HG03432 (cell line): ENCODE data around the gene MICU1.
"Not testable (repeated sequence)": the region's sequence is repeated elsewhere in the genome, so short reads cannot be mapped to it uniquely, and the experiment has no call there.

Source experiments
- ATAC-seq: cut with Tn5 transposase; IDR thresholded peaks from one replicate; pipeline ENCODE4 v1.9.1; 2021; ENCODE audit warnings: mild to moderate bottlenecking, moderate library complexity; ENCODE audit not compliant: unreplicated experiment

The MICU1 gene

DNA sequence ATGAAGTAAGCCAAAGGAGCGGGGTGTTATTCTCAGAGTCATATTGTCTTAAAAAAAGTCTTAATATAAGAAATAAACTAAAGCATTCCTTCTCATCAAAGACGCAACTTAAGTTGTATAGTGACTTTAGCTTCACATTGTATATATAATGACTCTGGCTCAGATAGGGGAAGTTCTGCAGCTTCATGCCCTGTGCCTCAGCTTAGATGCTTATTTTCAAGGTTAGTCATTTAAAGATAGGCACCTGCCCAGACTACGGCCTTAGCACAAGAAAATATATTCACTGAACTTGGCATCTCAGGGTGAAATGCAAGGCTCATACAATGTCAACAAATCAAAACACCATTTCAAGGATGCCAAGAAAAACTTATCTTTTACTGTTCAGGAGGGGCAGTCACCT, 218.4 kb downstream of the MICU1 start:
- no peak for ATAC-seq

DNA sequence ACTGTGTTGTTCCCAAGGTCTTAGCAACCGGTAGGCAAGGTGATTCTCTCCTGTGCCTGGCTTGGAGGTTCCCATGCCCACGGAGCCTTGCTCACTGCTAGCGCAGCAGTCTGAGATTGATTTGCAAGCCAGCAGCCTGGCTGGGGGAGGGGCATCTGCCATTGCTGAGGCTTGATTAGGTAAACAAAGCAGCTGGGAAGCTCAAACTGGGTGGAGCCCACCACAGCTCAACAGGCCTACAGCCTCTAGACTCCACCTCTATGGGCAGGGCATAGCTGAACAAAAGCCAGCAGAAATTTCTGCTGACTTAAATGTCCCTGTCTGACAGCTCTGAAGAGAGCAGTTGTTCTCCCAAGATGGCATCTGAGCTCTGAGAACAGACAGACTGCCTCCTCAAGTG, 230.3 kb downstream of the MICU1 start:
- ATAC-seq: not testable (repeated sequence)

DNA sequence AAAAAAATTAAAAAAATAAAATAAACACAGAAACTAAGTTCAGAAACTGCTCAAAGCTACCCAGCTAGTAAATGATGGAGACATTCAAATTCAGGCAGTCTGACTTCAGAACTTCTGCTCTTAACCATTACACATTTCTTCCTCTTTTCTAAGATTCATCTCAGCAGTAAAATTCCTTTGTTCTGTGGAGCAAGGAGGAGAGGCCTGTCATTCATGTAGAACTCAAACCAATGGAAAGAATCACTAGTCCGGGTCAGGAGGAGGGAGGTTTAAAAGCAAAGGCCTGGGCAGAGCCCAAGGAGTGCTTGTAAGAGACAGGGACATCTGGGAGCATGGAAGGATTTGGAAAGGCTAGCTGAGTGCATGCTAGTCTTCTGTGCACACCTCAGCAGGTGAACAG, 233.3 kb downstream of the MICU1 start:
- ATAC-seq: no peak

DNA sequence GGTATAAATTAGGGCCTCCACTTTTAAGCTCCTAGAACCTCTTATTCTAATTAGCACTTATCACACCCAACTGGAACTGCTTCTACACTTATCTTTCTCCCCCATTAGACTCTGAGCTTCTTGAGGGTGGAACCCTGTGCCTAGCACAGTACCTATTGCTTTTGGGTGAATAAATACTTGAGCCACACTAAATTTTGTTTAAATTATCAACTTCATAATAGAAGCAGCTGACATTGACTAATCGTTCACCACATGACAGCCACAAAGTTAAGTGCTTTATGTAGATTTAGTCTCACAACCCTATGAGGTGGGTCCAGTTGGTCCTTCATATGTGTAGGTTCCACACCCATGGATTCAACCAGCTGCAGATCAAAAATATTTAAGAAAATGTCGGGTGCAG, 235.1 kb downstream of the MICU1 start:
- no peak for ATAC-seq

DNA sequence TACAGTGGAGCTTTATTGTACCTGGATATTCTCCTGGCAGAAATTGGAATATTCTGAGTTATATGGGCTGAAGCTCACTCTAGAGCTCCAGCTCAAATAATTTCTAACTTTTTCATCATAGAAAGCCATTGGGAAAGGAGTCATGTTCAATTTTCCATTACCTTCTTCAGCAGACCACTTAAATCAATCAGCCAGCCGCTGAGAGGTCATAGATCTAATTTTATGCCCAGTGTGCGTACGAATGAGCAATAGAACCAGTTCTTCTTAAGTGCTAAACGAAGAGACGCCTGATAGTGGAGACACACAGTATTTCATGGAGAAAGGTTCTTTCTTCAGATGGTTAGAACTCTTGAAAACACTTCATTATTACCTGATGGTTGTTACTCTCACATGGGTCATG, 236.2 kb downstream of the MICU1 start:
- ATAC-seq: no peak

DNA sequence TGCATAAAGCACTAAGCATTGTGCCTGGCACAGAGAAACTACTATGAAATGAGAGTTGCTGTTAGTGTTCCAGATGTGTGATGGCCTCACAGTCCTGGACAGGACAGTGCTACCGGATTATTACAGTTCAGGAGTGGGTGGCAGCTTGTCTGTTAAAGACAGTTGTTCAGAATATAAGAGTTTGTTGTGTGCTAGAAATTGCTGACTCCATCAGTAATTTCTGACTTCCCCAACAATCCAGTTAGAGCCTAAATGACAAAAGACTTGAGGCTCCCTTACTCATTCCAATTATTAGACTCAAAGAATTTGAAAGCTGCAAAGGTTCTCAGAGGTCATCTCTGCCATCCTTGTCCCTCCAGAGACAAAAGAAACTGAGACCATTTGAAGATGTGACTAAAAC, 236.9 kb downstream of the MICU1 start:
- ATAC-seq: no peak

DNA sequence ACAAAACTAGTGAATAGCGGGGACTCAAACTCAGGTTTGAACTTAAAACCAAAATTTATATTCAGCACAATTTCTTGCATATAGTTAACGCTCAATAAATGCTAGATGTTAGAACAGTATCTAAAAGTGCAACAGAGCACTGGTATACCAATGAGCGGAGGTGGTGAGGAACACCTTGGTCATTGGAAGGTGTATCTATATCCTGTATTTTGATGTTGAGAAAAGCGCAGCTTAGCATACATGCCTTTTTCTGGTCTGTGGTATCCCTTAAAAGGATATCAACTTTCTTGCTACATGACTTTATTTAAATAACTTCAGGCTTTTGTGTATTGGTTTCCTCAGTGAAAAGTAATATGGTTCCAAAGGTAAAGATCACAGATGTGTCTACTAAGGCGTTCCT, 237.8 kb downstream of the MICU1 start:
- ATAC-seq: no peak

DNA sequence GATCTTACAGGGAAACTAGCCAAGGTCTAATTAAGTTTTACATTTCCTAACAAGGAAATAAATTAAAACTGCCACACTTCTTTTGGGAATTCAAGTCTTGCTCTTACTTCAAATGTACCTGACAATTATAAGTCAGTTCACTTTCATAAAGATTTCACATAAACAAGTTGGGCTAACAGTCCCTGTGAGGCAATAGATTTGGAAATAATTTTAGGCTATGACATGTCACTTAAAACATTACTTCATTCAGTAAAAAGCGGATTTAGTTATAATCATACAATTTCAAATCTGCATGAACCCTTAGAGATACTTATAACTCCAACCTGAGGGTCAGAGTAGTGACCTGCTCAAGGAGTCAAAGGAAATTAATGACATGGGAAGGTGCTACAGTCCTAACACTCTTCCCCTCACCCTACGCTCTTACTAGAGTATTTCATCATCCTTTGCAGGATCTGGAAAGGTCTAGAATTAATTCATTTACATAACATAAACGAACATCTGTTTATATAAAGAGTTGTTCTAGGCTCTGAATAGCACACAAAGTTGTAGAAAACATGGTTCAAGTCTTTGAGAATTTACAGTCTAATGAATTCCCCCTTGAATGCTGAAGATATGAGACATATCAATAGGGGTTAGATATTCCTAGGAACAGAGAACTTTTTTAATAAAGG, 238.8 kb downstream of the MICU1 start:
- no peak for ATAC-seq

DNA sequence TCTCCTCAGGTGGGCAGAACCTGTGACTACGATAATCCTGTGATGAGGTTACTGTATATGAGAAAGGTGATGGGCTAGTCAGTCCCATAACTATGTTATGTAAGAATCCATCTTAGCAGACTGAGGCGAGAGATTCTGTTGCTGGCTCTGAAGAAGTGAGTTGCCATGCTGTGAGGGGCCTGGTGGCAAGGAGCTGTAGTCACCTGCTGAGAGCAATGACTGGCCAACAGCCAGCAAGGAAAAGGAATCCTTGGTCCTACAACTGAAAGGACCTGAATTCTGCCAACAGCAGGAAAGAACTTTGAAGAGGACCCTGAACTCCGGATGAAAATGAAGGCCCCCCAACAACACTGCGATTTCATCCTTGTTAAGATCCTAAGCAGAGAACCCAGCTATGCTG, 240.2 kb downstream of the MICU1 start:
- no peak for ATAC-seq

DNA sequence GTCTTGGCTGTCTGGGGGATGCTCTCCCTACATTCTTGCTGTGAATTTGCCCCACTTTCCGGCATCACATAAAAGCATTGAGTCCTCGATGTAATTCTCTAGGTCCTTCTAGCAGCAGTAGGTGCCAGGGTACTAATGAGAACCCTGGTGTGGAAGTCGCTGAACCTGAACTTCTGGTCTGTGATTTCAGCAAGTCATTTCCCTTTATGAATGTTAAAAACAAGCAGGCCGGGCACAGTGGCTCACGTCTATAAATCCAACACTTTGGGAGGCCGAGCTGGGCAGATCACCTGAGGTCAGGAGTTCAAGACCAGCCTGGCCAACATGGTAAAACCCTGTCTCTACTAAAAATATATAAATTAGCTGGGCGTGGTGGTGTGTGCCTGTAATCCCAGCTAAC, 240.9 kb downstream of the MICU1 start:
- ATAC-seq: not testable (repeated sequence)

DNA sequence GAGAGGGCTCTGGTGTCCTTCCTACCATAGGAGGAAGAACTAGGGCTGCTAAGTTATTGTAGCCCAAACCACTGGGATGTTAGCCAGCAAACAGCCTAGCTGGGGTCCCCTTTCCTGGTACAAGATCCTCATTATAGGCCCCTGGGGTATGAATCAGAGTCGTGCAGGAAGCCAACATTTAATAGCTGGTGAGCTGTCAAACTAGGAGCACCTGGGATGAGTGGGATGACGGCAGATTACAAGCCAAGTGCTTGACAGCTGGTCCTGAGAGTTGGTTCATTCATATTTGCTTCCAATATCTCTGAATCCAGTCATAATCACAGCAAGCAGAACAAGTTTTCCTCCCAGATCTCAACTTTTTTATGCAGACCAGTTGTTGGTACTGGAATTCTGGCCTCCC, 246.1 kb downstream of the MICU1 start:
- ATAC-seq: no peak

DNA sequence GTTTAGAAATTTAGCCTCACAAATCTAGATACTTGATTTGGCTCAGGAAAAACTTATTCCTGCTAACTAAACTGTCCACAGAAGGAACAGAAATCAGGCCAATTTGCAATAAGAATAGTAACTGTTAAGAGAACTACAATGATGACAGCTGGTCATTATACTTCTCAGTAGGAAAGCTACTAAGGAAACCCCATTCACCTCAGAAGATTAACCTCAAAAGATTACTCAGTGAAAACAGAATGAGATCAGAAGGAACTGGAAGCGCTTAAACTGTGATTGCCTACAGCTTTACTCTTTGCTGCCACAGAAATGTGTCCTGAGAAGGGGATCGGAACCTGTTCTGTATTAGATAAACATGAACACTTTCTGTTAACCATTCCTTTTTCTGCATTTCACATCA, 246.8 kb downstream of the MICU1 start:
- ATAC-seq: no peak

DNA sequence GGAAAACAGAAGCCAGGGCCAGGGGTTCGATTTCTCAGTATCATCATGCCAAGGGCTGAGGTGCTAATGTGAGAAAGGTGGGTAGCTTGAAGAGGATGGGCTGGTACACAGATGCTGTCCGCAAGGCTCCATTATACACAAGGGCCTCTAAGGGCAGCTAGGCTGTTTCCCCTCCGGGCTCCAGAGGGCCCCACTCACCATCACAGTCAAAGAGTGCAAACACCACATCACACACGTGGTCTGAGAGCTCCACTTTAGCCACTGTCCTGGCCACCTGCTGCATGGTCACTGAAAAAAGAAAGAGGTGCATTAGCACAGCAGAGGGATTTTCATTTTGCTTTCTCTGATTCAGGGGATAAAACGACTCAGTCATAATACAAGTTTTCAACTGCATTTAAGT, 250.3 kb downstream of the MICU1 start:
- no peak for ATAC-seq

DNA sequence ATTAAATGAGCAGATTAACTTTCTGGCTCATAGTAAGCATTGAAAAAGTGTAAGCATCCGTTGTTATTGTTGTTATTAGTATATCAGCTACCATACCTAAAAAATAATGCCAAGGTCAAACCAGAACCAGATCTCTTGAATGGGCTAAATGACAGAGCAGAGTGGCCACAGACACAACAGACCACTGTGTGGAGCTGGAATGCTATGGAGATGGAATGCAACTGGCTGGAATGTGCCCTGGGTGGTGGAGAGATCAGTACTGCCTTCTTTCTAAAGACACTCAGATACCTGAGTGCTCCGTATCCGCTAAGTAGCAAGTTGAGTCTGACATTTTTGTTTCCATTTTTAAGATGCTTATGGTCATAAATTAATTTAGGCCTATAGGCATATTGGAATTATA, 250.7 kb downstream of the MICU1 start:
- ATAC-seq: no peak

DNA sequence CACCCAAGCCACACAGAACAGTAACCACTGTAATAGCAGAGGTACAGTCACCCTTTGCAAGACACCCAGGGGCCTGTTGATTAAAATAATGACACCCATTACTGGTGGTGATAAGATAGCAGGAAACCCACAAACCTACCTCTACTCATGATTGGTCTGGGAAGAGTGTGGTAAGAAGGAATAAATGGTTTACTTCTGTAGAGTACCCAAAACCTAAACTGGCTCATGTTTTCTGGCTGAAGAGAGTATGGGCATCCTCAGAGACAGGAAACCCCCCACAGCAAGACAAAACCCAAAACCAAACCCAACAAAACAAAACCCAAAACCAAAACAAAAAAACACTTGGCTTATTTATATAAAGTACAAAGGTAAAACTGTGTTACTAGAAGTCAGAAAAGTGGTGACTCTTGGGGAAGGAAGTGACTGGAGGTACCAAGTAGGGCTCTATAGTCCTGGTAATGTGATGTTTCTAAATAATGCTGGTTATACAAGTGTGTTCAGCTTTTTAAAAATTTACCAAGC, 255.6 kb downstream of the MICU1 start:
- no peak for ATAC-seq

DNA sequence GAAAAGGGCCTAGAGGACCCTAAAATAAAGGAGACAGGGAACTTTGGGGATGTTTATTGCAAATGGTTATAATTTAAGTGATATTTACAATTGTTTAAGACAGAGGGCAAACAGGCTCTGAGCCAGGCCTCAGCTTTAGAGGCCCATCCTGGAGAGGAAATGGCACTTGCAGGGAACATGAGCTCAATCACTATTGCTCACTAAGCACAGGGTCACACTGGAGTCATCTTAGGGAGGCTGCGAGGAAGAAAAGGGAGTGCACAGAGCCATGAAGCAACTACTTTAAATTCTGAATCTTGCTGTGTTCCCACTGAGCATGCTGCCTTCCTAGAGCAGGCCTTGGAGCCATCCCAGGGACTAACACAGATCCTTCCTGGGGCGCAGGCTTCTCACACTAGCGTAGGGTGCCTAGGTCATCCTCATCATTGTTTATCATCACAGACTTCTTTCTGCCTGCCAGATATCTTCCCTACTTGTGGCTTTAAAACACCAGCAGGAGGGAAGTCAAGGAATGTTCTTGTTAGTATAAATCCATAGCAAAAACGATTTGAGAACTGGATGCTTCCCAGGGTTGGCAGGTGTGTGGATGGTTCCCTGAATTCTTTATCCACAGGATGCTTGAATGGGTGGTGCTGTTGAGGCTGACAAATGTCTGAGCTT, 258.4 kb downstream of the MICU1 start:
- no peak for ATAC-seq

DNA sequence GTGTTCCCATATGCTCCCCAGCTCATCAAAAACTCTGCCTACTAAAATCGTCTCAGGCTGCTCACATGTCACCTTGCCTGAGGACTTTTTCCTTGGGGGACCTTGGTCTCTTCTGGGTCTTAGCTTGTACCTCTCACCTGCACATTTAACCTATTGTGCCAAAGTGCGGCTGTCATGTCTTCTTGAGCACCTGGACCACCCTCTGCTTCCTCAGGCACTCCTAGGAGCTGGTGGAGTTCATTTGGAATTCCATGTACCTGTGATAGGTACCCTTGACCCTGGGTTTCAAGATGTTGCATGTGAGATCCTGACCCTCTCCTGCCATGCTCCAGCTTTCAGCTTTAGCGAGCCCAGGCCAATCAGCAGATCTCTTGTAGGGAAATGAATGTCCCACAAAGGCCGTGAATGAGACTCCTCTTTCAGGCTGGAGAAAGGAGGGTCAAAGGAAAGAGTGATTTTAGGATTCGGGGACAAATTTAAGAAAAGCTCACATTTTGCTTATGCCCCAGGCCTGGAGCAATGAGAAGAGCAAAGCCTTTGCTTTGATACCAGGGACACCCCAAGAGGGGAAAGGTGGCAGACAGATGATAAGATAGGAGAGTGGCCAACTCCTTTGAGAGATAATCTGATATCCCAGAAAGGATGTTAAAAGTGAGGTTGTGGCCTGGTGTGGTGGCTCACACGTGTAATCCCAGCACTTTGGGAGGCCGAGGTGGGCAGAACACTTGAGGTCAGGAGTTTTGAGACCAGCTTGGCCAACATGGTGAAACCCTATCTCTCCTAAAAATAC, 260.6 kb downstream of the MICU1 start:
- no peak for ATAC-seq

DNA sequence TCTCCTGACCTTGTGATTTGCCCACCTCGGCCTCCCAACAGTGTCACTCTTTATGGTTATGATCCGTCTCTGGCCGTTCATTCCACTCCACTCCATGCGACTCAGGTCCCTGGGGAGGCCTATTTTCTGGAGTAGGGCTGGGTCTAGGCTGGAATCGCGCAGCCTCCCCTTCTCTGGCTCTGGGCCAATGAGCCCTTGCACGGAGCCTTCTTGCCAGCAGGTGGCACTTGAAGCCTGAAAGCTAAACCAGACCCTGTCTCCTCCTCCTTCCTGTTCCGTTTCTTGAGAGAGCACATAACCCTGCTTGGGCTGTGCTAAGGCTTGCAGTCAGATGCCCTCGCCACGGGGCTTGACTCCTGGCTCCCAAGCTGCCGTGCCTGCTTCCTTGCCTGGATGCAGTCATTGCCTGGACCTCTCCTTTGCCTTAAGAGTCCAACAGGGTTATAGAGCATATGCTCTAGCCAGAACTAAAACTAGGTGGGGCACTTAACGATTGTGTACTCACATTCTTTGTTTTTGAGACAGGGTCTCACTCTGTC, 261.6 kb downstream of the MICU1 start:
- peak; percentile 85 for ATAC-seq

DNA sequence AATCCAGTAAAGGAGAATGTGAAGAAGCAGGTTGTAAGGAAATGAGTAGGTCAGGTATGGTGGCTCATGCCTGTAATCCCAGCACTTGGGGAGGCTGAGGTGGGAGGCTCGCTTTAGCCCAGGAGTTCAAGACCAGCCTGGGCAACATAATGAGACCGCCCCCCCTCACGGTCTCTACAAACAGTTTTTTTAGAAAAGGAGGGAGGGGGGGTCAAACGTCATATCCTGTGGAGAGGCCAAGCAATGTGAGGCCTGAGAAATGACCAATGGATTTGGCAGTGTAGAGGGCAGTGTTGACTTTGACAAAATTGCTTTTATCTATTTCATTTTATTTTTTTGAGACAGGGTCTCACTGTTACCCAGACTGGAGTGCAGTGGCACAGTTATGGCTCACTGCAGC, 268.9 kb downstream of the MICU1 start:
- no peak for ATAC-seq

DNA sequence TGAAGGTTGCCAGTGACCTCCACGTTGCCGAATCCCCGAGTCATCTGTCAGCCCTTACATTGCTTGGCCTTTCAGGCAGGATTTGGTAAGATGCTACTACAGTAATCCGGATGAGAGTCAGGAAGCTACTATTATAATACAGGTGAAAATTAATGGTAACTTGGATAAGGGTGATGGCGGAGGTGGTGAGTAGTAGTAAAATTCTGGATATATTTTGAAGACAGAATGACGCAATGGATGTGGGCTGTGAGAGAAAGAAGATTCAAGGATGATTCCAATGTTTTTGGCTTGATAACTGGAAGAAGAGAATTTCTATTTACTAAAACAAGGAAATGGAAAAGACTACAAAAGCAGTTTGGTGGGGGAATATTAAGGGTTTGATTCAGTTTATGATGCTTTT, 269.8 kb downstream of the MICU1 start:
- ATAC-seq: no peak

DNA sequence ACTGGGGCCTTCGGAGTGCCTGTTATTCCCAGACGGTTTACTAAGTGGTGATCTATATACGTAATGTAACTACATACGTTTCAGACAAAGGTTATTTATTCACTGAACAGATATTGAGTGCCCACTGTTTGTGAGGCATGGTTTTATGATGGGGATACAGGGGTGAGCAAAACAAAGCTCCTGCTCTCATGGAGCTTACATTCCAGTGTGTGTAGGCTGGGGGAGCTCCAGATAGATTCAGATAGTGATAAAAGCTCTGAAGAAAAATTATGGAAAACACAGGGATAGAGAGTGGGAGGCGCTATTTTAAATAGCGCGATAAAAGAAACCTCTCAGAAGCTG, 270.7 kb downstream of the MICU1 start:
- ATAC-seq: no peak
